PFSK-1 (cell line): Measurements from ENCODE around the gene L3MBTL4.

Experiments
- FOXP2 ChIP-seq: optimal IDR thresholded peaks from 2 replicates; pipeline ENCODE3; 2011; ENCODE audit warnings: borderline replicate concordance, control low read depth, inconsistent platforms; ENCODE audit not compliant: insufficient read depth; ENCODE audit errors: extremely low read length, extremely low read depth
- POLR2AphosphoS5 ChIP-seq: IDR thresholded peaks from 2 replicates; pipeline ENCODE4 v1.6.1; 2012; ENCODE audit warnings: low read depth, mild to moderate bottlenecking, control low read depth, low read length, moderate library complexity
- REST ChIP-seq, 2 experiments: IDR thresholded peaks; 2 replicates each; pipeline versions ENCODE4 v1.6.1 to v1.8.0; 2011 to 2012; ENCODE audit warnings: low read depth in 2 of 2, low read length in 2 of 2, control low read depth in 1 of 2, inconsistent platforms in 1 of 2, mild to moderate bottlenecking in 1 of 2, moderate library complexity in 1 of 2; ENCODE audit not compliant: insufficient read depth in 1 of 2
- SIN3A ChIP-seq: IDR thresholded peaks from 2 replicates; pipeline ENCODE4 v1.6.1; 2012; ENCODE audit warnings: mild to moderate bottlenecking, low read length, moderate library complexity, borderline replicate concordance; ENCODE audit not compliant: insufficient read depth
- TAF1 ChIP-seq: IDR thresholded peaks from 2 replicates; pipeline ENCODE4 v1.6.1; 2012; ENCODE audit warnings: low read length, control low read depth, borderline replicate concordance; ENCODE audit not compliant: insufficient read depth

The L3MBTL4 gene

GRCh38 chr18:5974696-5975095, 440.0 kb downstream of the L3MBTL4 start:
- TF ChIP-seq POLR2AphosphoS5 (no peak), FOXP2 (no peak), TAF1 (no peak), SIN3A (no peak), REST (IDR thresholded peaks at IDR 0.05; ENCODE audit: insufficient read depth in 1 of 2, low read depth in 2 of 2, low read length in 2 of 2) (no peak)

- TF ChIP-seq FOXP2 (no peak), TAF1 (no peak), POLR2AphosphoS5 (no peak), SIN3A (no peak), REST (IDR thresholded peaks at IDR 0.05; ENCODE audit: insufficient read depth in 1 of 2, low read depth in 2 of 2, low read length in 2 of 2) (no peak)
Observed at GRCh38 chr18:5973099-5973498, 441.6 kb downstream of the L3MBTL4 start.

- TF ChIP-seq SIN3A (no peak), REST (IDR thresholded peaks at IDR 0.05; ENCODE audit: insufficient read depth in 1 of 2, low read depth in 2 of 2, low read length in 2 of 2) (no peak), FOXP2 (no peak), POLR2AphosphoS5 (no peak), TAF1 (no peak)
Observed at GRCh38 chr18:5972298-5972697, 442.4 kb downstream of the L3MBTL4 start.

DNA sequence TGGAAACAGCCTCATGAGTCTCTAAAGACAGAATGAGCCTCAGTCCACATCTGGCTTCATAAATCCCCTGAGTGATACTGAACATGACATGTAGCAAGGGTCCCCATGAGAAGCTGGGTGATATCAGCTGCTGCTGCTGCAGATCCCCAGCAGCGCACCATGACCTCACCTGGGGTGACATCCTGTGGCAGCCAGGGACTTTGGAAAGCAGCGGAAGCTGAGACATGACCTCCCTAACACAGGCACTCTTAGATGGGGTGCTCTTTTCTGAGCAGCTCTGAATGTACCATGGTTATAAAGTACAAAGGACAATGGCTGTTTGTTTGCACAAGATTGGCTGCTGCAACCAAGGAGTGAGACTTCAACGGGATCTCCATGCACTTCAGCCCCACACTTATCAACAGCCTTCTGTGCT, 444.7 kb downstream of the L3MBTL4 start:
- TF ChIP-seq POLR2AphosphoS5 (no peak), TAF1 (no peak), FOXP2 (no peak), REST (IDR thresholded peaks at IDR 0.05; ENCODE audit: insufficient read depth in 1 of 2, low read depth in 2 of 2, low read length in 2 of 2) (no peak), SIN3A (no peak)

DNA sequence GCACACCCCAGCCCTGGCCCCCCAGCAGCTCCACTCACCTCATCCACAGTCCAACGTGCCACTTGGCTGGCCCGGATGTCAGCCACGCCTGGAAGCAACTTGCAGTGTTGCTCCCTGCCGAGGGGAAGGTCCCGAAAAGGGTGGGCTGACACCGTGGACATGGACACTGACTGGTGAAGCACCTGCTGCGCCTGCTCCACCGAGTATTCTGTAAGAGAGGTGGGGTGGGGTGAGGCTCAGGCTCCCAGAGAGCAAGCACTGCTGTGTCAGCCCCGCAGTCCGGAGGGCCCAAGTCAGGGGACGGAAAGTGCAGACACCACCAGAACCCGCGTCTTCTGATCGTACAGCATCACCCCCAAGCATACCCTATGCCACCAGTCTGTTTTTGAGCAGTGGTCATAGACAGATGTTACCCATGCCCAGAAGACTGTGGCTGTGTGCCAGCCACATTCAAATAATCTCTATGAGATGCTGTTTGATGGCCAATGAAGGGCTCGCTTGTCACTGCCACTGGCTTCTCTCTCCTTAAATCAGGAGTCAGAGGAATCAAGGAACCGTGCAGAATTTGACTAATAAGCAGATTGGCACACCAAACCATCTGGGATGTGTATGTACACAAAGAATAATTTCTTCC, 445.2 kb downstream of the L3MBTL4 start:
- no peak for TF ChIP-seq TAF1
- TF ChIP-seq REST (IDR thresholded peaks at IDR 0.05; ENCODE audit: insufficient read depth in 1 of 2, low read depth in 2 of 2, low read length in 2 of 2) = no peak
- TF ChIP-seq FOXP2 = no peak
- TF ChIP-seq POLR2AphosphoS5 = no peak
- no peak for TF ChIP-seq SIN3A
